ENCODE results near the gene SFR1. TPM values are rescaled to one million over a fixed set of nuclear protein-coding genes. Genes with fewer than 3 reads are reported as not detected.
"Not testable (repeated sequence)": the region's sequence is repeated elsewhere in the genome, so short reads cannot be mapped to it uniquely, and the experiment has no call there.

The SFR1 gene
- total RNA-seq, 1 experiment from 2014 or later, result 11.0 TPM

- no peak overlapping the region for H3K4me3 ChIP-seq
- DNase-seq (ENCODE audit: low read depth in 1 of 2, low spot score in 2 of 2), result no peak
- H3K4me1 ChIP-seq (replicated peaks), result no peaks in the 10 kb centered on the region
- peaks cover 9% of the 10 kb centered on the region for H3K27me3 ChIP-seq (replicated peaks)
- no peaks in the 10 kb centered on the region for H3K36me3 ChIP-seq
- H3K27ac ChIP-seq, result no peak overlapping the region
- H3K9me3 ChIP-seq (replicated peaks), result no peaks in the 10 kb centered on the region
Observed at GRCh38 chr10:104151737-104152136, 29.8 kb downstream of the SFR1 start.

- Histone ChIP-seq H3K36me3 (no peaks in the 10 kb centered on the region), H3K4me1 (replicated peaks) (no peaks in the 10 kb centered on the region), H3K27ac (no peak overlapping the region), H3K4me3 (no peak overlapping the region), H3K27me3 (replicated peaks) (no peaks in the 10 kb centered on the region; the same call in 1 of the 2 replicates), H3K9me3 (replicated peaks) (no peaks in the 10 kb centered on the region; the same call in 1 of the 2 replicates)
- DNase-seq (ENCODE audit: low read depth in 1 of 2, low spot score in 2 of 2), result no peak
Observed at GRCh38 chr10:104155591-104155990, 33.6 kb downstream of the SFR1 start.

- Histone ChIP-seq H3K36me3 (no peaks in the 10 kb centered on the region), H3K27ac (no peak overlapping the region), H3K9me3 (replicated peaks) (no peaks in the 10 kb centered on the region), H3K4me1 (replicated peaks) (no peaks in the 10 kb centered on the region), H3K4me3 (no peak overlapping the region), H3K27me3 (replicated peaks) (peaks cover 34% of the 10 kb centered on the region)
- DNase-seq (ENCODE audit: low read depth in 1 of 2, low spot score in 2 of 2), result no peak
Observed at GRCh38 chr10:104170610-104171254, 48.8 kb downstream of the SFR1 start.

GRCh38 chr10:104174136-104174535, 52.2 kb downstream of the SFR1 start:
- not testable (repeated sequence) for DNase-seq (ENCODE audit: low read depth in 1 of 2, low spot score in 2 of 2); H3K4me1 ChIP-seq (replicated peaks); H3K36me3 ChIP-seq; H3K4me3 ChIP-seq; H3K27me3 ChIP-seq (replicated peaks); H3K27ac ChIP-seq; H3K9me3 ChIP-seq (replicated peaks)

Other genes with a start within 250 kb of the SFR1 start
- gene STN1, start 204.0 kb upstream of the SFR1 start, total RNA-seq (2014; rRNA removed; shearing (Covaris generic)), result 26.9 and 27.4 TPM in 2 replicates
- gene SLK, start 155.0 kb upstream of the SFR1 start, total RNA-seq (2014; rRNA removed; shearing (Covaris generic)), result 35.5 and 47.6 TPM in 2 replicates
- 0.05 TPM in 1 of 2 replicates, not detected in the other for gene COL17A1, start 36.3 kb upstream of the SFR1 start, total RNA-seq (2014; rRNA removed; shearing (Covaris generic))
- gene CFAP43, start 110.2 kb downstream of the SFR1 start, total RNA-seq (2014; rRNA removed; shearing (Covaris generic)), result 0.08 and 0.16 TPM in 2 replicates
- 186 and 247 TPM in 2 replicates for gene GSTO1, start 132.7 kb downstream of the SFR1 start, total RNA-seq (2014; rRNA removed; shearing (Covaris generic))
- gene GSTO2, start 147.0 kb downstream of the SFR1 start, total RNA-seq (2014; rRNA removed; shearing (Covaris generic)), result 0.13 TPM in 1 of 2 replicates, not detected in the other
- gene ITPRIP, start 216.3 kb downstream of the SFR1 start, total RNA-seq (2014; rRNA removed; shearing (Covaris generic)), result 3.8 and 4.2 TPM in 2 replicates
- gene CFAP58, start 231.7 kb downstream of the SFR1 start, total RNA-seq (2014; rRNA removed; shearing (Covaris generic)), result 0.34 and 1.5 TPM in 2 replicates

Data from SJSA1 (cell line).